NCI-H226 (cell line): ENCODE results near the gene INPP4B.
A peak's percentile ranks its signal among the peaks of the same experiment; 100 is the strongest.

Experiments used
- DNase-seq: peaks from one replicate; pipeline ENCODE4 v3.0.0-alpha.2; 2015

INPP4B gene

DNA sequence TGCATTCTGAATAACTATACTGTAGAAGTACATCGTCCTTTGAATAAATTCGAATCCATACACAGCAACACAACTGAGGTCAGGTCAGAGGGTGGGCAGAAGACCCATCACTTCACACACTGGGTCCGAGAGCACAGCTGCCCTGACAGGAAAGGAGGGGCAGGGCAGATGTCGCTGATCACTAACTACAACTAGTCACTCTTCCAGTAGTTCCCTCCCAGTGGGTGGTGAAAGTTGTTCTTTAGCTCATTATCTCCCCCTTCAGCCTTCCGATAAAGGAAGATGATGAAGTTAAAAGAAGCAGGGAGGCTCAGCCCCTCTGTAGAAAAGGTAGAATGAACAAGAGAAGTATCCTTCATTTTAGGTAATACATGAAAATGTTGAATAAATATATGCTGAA is 278.9 kb downstream of the INPP4B start:
- DNase-seq, result no peak

DNA sequence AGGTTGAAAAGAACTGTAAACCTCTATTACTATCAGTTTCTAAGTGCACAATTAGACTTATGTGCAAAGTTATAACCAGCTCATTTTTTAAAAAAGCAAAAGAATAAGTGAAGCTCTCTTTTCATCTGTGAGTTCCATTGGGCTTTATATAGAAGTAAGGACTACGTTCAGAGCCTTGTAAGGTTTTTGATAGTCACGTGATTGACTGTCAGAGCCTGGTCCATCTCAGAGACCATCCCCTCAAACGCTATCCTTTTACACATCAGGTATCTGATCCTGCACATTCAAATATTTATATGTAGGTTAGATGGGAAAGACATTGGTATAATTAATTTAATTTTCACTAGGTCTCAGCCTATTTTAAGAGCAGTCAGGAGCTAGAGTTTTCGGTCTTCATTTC is 279.3 kb downstream of the INPP4B start:
- no peak for DNase-seq

DNA sequence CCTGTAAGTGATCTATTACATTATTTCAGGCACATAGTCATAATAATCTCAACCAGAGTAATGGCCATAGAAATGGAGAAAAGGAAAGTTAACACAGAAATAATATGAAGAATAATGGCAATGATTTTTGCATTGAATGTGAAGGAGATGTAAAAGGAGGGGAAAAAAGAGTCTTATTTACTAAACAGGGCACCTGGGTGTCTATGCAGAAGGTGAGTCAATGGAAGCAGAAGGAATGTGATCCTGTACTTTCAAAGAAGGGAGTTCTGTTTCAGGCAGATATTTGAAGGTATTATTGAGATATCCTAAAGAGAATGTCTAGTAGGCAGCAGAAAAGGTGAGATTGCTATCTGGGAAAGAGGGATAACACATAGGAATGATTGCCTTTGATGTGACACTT is 279.9 kb downstream of the INPP4B start:
- DNase-seq, result no peak

DNA sequence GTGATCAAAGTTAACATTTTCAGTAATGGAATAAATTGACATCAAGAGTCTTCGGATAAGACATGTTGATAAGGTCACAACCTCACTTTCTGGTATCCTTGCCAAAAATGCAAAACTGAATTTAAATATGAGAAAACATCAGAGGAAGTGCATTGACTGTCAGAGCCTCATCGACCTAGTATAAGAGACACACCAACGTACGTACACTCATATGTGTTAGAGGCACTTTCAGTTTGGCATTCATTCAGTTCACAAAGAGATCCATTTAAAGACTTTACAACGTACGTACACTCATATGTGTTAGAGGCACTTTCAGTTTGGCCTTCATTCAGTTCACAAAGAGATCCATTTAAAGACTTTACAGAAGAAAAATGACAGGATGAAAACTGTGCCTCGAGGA is 280.3 kb downstream of the INPP4B start:
- DNase-seq, result no peak

DNA sequence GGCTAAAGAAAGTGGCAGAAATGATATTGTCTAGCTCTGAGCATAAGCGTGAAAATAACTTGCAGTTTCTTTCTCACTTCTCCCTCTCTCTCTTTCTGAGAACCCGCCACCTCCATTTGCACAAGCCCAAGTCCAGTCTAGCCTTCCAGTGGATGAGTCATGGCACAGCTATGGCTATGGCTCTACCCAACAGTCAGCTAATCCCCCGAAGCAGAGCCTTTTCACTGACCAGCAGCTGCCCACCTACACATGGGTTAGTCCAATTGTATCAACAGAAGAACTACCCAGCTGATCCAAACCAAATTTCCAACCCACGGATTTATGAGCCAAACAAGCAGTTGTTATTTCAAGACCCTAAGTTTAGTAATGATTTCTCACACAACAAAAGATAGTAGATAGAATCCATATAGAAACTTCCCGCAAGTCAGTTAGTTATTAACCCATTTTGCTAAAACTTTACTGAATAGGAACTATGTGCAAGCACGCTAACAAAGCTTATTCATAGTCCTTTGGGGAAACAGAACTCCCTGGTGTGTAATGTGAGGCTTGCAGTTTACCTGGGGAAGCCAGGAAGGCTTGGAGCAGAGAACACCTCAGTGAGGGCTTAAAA is 282.3 kb downstream of the INPP4B start:
- peak; percentile 10 for DNase-seq

DNA sequence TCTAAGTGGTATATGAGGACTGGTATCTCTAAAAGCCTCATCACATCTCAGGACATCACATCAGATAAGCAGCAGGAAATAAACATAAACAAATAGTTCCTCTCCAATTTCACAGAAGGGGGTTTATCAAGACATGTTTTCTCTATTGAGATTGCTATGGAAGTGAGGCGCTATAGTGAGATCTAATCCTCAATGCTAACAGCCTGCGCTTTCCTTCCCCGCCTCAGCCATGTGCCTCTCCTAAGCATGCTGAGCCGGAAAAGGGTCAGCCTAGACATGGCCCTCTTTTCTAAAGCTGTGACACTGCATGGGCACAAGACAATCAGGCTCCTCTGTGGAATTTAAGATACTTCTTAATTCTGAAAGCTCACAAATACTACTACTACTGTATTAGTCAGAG is 286.1 kb downstream of the INPP4B start:
- no peak for DNase-seq

DNA sequence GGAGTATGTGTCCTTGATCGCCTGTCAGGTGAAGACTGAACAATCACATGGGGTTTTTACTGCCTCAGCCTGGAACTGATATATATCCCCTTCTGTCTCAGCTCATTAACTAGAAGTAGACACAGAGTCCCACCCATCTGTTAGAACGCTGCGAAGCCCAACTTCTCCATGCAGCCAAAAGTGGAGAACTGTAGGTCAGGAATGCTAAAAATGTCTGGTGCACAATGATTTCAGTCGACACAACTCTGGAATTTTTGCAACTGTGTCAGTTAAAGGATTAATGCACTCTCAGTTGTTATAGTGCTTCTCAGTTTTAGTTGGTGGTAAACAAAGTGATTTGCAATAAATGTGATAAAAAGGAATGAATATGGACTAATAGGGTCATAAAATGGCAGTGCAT is 287.2 kb downstream of the INPP4B start:
- DNase-seq, result peak; percentile 33

DNA sequence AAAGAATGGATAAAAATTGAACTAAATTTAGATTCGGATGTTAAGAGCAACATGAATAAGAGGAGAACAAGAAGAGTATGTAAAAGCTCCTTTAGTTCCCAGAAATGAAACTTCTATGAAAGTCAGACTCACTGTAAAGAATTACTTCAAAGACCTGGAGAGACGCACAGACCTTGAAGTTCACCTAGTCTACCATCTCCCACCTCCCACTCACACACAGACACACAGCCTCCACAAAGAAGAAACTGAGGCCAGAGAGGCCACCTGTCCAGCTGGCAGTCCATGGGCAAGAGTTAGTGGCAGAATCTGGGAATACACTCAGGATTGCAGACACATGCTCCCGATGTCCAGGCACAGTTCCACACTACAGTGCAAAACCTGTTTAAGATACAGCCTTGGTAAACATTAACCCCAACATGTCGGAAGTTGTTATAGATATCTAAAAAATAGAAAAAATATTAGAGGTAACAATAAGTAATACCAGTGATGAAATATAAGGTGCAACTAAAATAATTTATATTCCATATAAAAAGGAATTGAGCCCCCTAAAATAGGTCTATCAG is 288.8 kb downstream of the INPP4B start:
- DNase-seq, result no peak

DNA sequence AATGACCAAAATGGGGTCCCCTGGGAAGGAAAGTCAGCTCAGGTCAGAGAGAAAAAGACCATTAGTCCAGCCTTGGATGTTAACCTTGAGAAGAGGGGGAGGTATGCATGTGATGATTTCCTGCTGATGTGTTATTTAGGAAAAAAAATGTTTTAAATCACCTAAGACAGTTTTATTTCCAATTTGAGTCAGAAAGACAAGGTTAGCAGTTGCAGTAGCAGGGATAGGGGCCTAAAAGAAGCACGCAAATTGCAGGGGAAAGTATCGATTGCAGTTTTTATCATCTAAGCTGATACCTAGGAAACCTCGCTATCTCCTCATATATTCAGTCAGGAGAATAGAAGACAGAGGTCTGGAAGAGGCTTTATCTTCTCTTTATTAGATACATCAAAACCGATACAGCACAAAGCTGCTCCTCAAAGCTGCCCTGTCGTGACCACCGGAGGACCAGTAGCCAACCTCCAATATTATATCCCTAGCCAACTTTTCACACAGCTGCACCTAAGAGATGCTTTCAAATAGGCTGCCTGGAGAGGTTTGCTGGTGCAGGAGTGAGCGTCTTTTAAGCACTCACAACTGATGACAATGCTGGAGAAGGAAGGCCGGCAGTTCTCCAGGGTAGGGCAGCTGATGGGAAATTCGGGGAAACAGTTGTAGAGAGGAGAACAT is 289.4 kb downstream of the INPP4B start:
- DNase-seq, result no peak

DNA sequence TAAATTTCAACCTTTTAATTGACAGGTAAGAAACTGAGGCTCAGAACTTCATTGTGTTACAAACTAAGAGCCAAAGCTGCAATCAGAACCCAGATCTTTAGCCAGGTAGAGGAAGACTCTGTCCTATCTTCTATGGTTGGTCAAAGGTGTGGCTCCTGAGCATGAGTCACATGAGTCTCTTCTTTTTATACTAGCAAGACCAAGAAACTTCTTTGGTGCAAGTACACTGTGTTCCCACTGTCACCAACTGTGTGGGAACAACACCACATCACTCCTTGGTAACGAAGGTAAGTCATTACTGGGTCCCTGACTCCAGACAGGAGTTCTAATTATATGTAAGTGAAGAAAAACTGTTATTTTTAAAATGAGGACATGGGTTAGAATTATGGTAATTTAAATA is 290.1 kb downstream of the INPP4B start:
- DNase-seq, result no peak

DNA sequence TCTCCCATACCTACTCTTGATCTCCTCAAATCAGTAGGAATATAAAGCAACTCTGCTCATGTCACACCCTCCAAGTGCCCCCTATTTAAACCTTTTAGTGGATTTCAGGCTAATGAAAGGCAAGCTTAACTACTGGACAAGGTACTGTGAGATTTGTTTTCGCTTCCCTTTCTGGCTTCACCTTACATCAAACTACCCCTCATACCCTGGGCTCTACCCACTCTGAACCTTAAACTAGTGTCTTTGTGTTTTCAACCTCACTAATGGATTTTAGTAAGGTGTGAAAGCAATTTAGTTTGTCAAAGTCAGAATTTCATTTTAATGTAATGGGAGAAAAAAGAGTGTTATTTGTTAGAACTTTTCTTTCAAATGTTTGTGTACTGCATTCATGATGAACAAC is 291.7 kb downstream of the INPP4B start:
- DNase-seq, result no peak

DNA sequence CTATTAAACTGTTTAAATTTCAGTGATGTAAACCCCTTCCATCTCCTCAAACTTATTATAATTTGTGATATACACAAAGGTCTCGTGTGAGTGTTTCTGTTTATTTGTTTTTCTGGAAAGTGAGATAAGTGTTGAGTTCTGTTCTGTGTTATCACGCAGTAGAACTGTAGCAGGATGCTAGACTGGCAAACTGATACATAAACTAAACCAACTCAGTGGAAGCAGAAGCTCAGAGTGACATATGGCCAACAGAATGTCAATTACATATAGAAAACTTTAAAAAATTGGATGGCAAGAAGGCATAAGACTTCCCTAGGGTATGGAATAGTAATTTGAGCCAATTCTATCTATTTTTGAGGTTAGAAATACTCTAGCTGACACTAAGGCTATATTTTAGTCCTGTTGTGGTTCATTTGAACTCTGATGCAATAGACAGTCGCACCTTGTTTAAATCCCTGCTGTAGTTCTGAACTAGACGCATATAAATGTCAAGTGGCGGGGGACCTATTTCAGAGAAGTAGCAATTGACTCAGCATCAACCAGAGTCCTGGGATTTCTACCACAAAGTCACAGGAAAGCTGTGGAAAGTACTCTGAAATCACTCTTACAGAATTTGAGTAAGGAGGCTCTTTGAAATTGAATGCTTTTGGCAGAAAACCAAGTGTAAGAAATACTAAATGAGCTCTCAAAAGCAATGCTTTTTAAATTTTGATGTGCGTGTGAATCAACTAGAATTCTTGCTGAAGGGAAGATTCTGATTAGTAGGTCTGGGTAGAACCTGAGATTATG is 294.4 kb downstream of the INPP4B start:
- DNase-seq, result no peak

DNA sequence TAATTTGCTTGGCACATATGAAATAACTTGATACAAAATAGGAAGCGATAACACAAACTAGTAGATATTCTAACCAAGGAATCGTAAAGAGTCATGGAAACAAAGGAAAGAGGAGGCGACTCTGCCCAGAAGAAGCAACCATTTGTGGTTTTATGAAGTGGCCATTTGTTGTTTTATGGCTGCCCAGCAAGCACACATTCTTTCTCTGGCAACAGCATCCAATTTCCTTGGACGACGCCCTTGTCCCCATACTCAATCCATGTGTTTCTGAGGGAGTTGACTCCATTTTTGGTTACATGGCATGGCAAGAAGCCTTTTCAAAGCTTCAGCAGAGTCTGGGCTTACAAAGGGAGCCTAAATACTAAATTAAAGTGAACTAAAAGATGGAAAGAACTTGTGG is 295.1 kb downstream of the INPP4B start:
- no peak for DNase-seq

DNA sequence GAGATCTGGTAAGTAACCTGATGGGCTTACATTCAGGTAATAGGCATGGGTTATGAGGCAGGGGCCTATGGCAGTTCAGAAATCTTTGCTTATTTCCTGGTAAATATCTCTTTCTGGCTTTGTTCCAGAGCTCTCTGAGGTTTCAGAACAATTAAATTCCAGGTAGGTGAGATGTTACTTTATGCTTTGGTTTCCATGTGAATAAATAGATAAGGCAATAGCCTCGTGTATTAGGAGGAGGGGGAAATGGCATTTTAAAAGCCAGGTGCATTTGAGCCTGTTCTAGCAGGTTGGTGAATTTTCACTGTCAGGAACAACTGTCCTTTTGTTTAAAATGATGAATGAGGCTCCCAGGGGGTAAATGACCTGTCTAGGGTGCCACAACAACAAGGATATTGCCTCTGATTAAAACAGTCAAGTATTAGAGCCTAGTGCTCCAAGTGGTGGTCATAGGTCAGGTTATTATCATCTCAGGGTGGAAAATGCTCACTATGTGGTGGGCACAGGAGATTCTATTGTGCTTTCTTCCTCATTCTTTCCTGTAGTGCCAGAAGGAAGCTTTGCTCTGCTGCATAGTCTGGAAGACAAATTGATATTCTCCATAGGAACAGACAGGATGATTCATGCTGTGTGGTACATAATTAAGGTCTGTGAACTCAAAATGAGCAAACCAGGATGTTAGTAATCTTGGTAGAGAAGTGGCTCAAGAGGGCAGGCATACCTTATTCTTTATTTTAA is 296.2 kb downstream of the INPP4B start:
- DNase-seq, result peak; percentile 92

DNA sequence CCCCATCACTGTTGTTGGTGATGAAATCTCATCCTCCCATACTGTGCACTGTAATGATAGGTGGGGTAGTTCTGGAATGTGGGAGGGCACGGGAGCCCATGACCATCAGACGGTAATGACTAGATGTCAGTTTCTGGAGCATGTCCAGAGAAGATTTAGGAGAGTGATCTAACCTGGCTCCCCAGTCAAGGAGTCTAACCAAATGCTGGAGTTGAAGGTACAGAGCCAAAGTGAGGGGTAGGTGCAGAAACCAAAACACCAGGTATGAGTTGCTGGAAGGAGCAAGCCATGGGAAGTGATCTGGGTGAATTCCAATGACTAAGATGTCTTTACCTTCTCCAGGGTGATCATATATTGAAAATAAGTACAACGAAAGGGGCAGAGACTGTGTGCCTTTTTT is 296.9 kb downstream of the INPP4B start:
- peak; percentile 56 for DNase-seq

DNA sequence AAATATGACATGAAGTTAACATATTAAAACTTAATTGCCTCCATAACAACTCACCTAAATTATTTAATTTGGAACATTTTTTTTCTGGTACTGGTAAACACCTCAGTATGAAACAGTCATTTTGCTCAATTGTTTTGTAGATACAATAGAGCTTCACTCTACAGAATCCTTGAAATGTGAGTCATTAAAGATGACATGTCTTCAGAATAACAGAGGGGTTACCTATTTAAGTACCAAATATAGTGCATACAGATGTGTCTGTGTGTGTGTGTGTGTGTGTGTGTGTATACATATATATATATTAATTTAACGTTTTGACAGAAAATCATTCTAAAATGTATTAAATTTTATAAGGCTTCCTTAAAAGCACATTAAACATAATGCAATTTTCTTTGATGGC is 297.6 kb downstream of the INPP4B start:
- DNase-seq, result peak; percentile 28

DNA sequence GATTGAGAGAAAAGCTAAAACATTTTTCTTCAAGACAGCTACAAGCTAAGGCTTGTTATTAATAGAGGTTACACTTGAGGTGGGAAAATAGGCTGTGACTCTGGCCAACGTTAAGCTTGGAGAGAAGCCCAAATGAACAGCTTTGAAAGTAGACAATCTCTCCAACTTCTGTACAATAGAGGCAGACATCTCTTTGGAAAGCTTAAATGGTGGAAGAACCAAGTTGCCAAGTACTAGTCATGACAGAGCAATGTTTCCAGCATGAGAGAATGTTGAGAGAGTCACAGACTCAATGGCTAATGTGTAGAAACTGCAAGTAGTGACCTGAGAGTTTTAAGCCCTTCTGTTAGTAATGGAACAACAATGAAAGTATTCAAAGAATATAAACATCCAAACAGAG is 298.1 kb downstream of the INPP4B start:
- no peak for DNase-seq

DNA sequence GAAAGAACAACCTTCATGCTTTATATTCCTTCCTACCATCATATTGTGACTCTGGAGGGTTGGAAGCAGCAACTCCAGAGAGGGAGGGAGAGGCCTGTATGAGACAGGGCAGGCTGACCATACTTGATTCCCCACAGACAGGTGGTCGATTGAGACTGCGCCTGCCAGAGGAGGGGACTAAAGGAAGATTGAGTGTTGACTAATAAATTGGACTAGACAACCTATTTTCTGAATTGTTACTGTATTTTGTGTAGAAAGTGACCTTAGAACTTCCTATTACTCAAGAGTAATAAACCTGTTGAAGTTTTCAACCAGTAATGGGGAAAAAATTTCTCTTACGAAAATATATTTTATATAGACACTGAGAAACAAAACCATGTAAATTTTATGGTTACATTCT is 301.5 kb downstream of the INPP4B start:
- DNase-seq, result no peak

DNA sequence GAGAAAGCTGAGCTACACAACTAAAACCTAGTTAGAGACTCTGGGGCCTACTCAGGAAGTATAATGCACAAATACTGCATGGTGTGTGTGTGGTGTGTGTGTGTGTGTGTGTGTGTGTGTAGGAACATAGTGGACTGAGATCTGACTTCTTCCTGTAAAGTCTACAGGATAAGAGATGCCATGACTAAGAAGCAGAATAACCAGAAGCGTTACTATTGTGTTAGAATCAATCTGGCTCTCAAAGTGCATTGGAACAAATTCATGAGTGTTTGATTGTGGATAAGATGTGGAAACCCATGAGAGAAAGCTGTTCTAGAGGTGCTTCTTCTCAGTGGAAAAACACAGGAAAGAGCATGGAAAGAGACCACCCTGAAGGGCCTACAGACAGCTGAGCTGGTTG is 302.1 kb downstream of the INPP4B start:
- DNase-seq, result no peak

DNA sequence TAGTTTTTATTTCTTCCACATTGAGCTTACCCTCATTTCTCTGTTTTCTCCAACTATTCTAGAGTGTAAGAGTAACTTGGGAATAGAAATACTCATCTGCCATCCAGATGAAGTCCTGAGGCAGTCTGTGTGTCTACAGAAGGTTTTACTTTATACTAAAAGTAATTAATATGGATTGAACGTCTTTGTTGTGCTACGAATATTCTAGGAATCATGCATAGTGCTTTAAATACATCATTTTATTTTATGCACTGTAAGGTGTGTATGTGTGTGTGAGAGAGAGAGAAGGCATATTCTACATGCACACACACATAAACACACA is 305.7 kb downstream of the INPP4B start:
- DNase-seq, result no peak

DNA sequence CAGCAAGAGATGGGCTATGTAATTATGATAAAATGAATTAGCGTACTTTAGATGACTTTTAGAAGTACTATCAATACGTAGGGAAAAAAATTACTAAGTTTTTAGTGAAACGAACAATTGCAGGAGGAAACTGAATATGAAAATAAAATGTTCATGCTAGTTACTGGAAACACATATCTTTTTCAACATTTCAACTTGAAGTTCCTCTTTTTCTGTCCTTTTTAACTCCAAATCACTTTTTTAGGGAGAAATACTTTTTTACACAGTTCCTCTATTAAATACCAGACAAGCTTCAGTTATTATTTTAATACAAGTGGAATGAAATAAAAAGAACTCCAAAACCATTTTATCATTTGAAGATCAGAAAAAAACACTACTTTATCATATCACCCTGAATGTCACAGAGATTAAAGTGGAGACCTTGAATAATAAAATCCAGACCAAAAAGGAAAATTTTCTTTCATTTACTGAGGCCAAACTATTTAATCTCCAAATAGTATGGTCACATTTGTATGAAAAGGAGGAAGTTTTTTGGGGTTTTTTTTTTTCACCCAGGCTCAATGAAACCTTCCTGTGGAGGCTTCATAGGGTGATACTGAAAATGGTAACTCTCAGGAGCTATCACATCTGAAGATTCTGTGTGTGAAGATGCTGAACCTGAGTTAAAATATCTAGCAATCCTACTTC is 306.2 kb downstream of the INPP4B start:
- no peak for DNase-seq

DNA sequence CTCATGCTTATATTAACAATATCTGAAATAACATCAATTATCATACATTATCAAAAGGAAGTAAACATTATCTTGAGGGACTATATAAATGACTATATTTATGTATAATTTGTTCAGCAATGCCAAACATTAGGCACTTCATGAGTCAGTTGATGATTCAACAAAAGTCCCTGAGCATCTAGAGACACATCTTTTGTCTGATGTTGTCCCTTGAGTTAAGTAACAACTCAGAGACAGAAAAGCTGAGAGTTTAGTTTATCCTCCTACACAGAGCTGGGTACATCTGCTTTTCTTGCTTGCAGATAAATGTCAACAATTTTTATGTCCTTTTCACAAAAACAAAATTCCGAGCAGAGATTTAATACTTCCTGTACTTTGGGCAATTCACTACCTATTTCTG is 311.1 kb downstream of the INPP4B start:
- no peak for DNase-seq

DNA sequence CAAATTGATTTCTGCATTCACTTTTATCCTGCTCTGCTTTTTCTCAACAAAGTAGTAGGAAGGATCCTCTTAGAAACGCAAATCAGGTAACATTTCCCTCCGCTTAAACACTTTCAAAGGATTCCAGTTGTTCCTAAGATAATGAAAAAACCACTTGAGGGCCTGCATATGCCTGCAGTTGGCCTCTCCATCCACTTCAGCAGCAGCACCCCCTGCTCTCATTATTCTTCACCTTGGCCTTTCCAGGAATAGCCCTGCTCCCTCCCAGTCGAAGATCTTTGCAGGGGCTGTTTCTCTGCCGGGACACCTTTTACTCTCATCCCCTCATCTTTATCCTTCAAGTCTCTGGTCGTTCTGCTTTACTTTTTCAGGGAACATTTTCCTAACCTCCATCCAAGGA is 314.0 kb downstream of the INPP4B start:
- no peak for DNase-seq
